ENCODE data around the gene CABLES1. TPM values are rescaled to one million over a fixed set of nuclear protein-coding genes. Genes with fewer than 3 reads are reported as not detected.
"Not testable (repeated sequence)": the region's sequence is repeated elsewhere in the genome, so short reads cannot be mapped to it uniquely, and the experiment has no call there.

Gene CABLES1
- total RNA-seq, 1 experiment from 2014 or later, result 29.5 TPM

DNA sequence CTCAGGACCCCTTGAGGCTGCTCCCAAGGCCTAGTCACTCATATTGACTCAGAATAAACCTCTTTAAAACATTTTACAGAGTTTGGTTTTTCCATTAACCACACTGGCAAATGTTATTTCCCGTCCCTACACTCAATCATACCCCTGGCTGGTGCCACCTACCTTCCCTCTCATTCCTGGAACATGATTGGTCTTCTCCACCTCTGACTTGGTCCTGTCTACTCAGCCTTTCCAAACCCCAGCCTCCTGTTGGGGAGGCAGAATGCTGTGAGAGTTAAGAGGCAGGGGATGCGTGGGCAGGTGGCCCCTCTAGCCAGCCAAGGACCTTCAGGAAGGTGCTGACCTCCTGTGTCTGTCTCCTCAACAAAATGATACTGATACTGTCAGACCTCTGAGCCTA is 149.3 kb downstream of the CABLES1 start:
- no peaks in the 10 kb centered on the region for H3K27me3 ChIP-seq (replicated peaks; ENCODE audit: control insufficient read depth, insufficient read depth, low read length)
- no peaks in the 10 kb centered on the region for H3K36me3 ChIP-seq (ENCODE audit: control insufficient read depth, insufficient read depth, low read length)
- peaks cover 5% of the 10 kb centered on the region for H3K36me3 Mint-ChIP-seq (ENCODE audit: insufficient read depth, unreplicated experiment)
- ChIA-PET POLR2A (no interaction called here), CTCF (no interaction called here)
- BruUV-seq (replicated peaks), result no TSS peak
- H3K9me3 Mint-ChIP-seq (ENCODE audit: unreplicated experiment), result peaks cover 5% of the 10 kb centered on the region
- no peak overlapping the region for H3K4me3 ChIP-seq (ENCODE audit: low read depth, low read length)
- H3K4me1 Mint-ChIP-seq (ENCODE audit: low read depth, unreplicated experiment), result peaks cover 36% of the 10 kb centered on the region
- peak overlapping the region; percentile 42 for H3K27ac Mint-ChIP-seq (ENCODE audit: unreplicated experiment)
- no peaks in the 10 kb centered on the region for H3K9me3 ChIP-seq
- intact Hi-C loops (cut with micrococcal nuclease; ENCODE audit: unreplicated experiment), result no loop called here
- H3K27me3 Mint-ChIP-seq (ENCODE audit: insufficient read depth, unreplicated experiment), result no peaks in the 10 kb centered on the region
- TF ChIP-seq CTCF (IDR thresholded peaks at IDR 0.05; ENCODE audit: insufficient read depth in 1 of 2, low read depth in 1 of 2, low read length in 1 of 2, severe bottlenecking in 1 of 2, unreplicated experiment in 1 of 2), result no peak
- DNase-seq, result no peak
- no peak overlapping the region for H3K4me3 Mint-ChIP-seq (ENCODE audit: unreplicated experiment)
- peaks cover 7% of the 10 kb centered on the region; the same call in 1 of the 2 replicates for H3K4me1 ChIP-seq

GRCh38 chr18:23285581-23285980 is 150.3 kb downstream of the CABLES1 start:
- POLR2A ChIA-PET; H3K4me3 Mint-ChIP-seq (ENCODE audit: unreplicated experiment); intact Hi-C loops (cut with micrococcal nuclease; ENCODE audit: unreplicated experiment); H3K9me3 Mint-ChIP-seq (ENCODE audit: unreplicated experiment); H3K27me3 ChIP-seq (replicated peaks; ENCODE audit: control insufficient read depth, insufficient read depth, low read length); CTCF ChIA-PET; H3K27me3 Mint-ChIP-seq (ENCODE audit: insufficient read depth, unreplicated experiment); DNase-seq; H3K4me1 ChIP-seq; H3K4me3 ChIP-seq (ENCODE audit: low read depth, low read length); BruUV-seq (replicated peaks); H3K36me3 ChIP-seq (ENCODE audit: control insufficient read depth, insufficient read depth, low read length); H3K9me3 ChIP-seq; H3K36me3 Mint-ChIP-seq (ENCODE audit: insufficient read depth, unreplicated experiment): not testable (repeated sequence)
- peak overlapping the region; percentile 42 for H3K27ac Mint-ChIP-seq (ENCODE audit: unreplicated experiment)
- H3K4me1 Mint-ChIP-seq (ENCODE audit: low read depth, unreplicated experiment), result peaks cover 36% of the 10 kb centered on the region

- no peak overlapping the region for H3K27ac Mint-ChIP-seq (ENCODE audit: unreplicated experiment)
- BruUV-seq (replicated peaks), result no TSS peak
- CTCF ChIA-PET, result no interaction called here
Observed at GRCh38 chr18:23291456-23292205, 156.3 kb downstream of the CABLES1 start.

More at GRCh38 chr18:23291456-23292205, 156.3 kb downstream of the CABLES1 start:
- POLR2A ChIA-PET, result no interaction called here
- intact Hi-C loops (cut with micrococcal nuclease; ENCODE audit: unreplicated experiment), result no loop called here
- no peaks in the 10 kb centered on the region for H3K9me3 Mint-ChIP-seq (ENCODE audit: unreplicated experiment)
- no peaks in the 10 kb centered on the region for H3K4me1 ChIP-seq
- H3K4me3 Mint-ChIP-seq (ENCODE audit: unreplicated experiment), result no peak overlapping the region
- no peak for TF ChIP-seq CTCF (IDR thresholded peaks at IDR 0.05; ENCODE audit: insufficient read depth in 1 of 2, low read depth in 1 of 2, low read length in 1 of 2, severe bottlenecking in 1 of 2, unreplicated experiment in 1 of 2)
- H3K36me3 Mint-ChIP-seq (ENCODE audit: insufficient read depth, unreplicated experiment), result peaks cover 5% of the 10 kb centered on the region
- peaks cover 22% of the 10 kb centered on the region for H3K4me1 Mint-ChIP-seq (ENCODE audit: low read depth, unreplicated experiment)
- H3K4me3 ChIP-seq (ENCODE audit: low read depth, low read length), result no peak overlapping the region
- H3K27me3 ChIP-seq (replicated peaks; ENCODE audit: control insufficient read depth, insufficient read depth, low read length), result no peaks in the 10 kb centered on the region
- no peaks in the 10 kb centered on the region for H3K36me3 ChIP-seq (ENCODE audit: control insufficient read depth, insufficient read depth, low read length)
- no peaks in the 10 kb centered on the region for H3K27me3 Mint-ChIP-seq (ENCODE audit: insufficient read depth, unreplicated experiment)
- no peak for DNase-seq
- no peaks in the 10 kb centered on the region for H3K9me3 ChIP-seq
